GM12878 (cell line): ENCODE data around the gene BICC1. TPM values are rescaled to one million over a fixed set of nuclear protein-coding genes. Genes with fewer than 3 reads are reported as not detected.

ENCODE experiments used
- ATAC-seq: fragments of 200-7000 bp; cut with Tn5 transposase; 3 replicates; pipeline ENCODE4 v1.9.1; 2020; ENCODE audit warnings: mild to moderate bottlenecking, moderate library complexity
- BruUV-seq: library from RNA; stranded (reverse); fragments of 400-500 nt; replicated peaks from 2 replicates; lab custom pipeline; 2021; lab: Mats Ljungman, UMichigan
- CTCF ChIA-PET: fragments of 300-600 bp; sonication (Branson Sonifier 250); formaldehyde crosslinking; extraction: SDS; loops from one replicate; lab custom pipeline; 2021; ENCODE audit warnings: inconsistent platforms; lab: Yijun Ruan, JAX
- POLR2A ChIA-PET: fragments of 350-600 bp; formaldehyde crosslinking; extraction: SDS; loops from one replicate; lab custom pipeline; 2021; ENCODE audit warnings: inconsistent platforms; lab: Charles Lee
- RAD21 ChIA-PET: fragments of 300-600 bp; sonication (Branson Sonifier 250); formaldehyde crosslinking; loops from one replicate; lab custom pipeline; 2023; ENCODE audit warnings: antibody characterized with exemption; ENCODE audit not compliant: unreplicated experiment; lab: Charles Lee
- SMC1A ChIA-PET: fragments of 300-600 bp; sonication (Branson Sonifier 250); formaldehyde crosslinking; loops from one replicate; lab custom pipeline; 2023; ENCODE audit not compliant: unreplicated experiment, uncharacterized antibody; lab: Charles Lee
- DNase-seq: peaks from one replicate; pipeline ENCODE4 v3.0.0-alpha.2; 2011; ENCODE audit warnings: low read depth, low spot score
- FAIRE-seq: peaks from 3 replicates; lab custom pipeline; 2011; peaks lifted over from hg19 to GRCh38; lab: Jason Lieb, UNC
- H2AFZ ChIP-seq: 2 replicates; pipeline ENCODE4 v1.6.0; 2011; ENCODE audit warnings: low read depth, low read length, control low read depth; ENCODE audit not compliant: control insufficient read depth
- H3K27ac ChIP-seq: 2 replicates; pipeline ENCODE4 v1.5.1; 2011; ENCODE audit warnings: control low read depth; ENCODE audit not compliant: control insufficient read depth, insufficient read depth
- H3K27me3 ChIP-seq, 2 experiments: replicated peaks in 1 of 2; 2 replicates each; pipeline versions ENCODE4 v1.6.0 to v1.6.1; 2011; ENCODE audit warnings: low read length in 1 of 2; ENCODE audit not compliant: control insufficient read depth in 2 of 2, insufficient read depth in 2 of 2
- H3K36me3 ChIP-seq, 2 experiments: 2 replicates each; pipeline ENCODE4 v1.5.1; 2011; ENCODE audit warnings: low read length in 1 of 2; ENCODE audit not compliant: control insufficient read depth in 2 of 2, insufficient read depth in 2 of 2
- H3K4me1 ChIP-seq: 2 replicates; pipeline ENCODE4 v1.6.1; 2011; ENCODE audit warnings: mild to moderate bottlenecking, low read length, moderate library complexity, mixed read lengths; ENCODE audit not compliant: control insufficient read depth, insufficient read depth
- H3K4me2 ChIP-seq: 2 replicates; pipeline ENCODE4 v1.6.0; 2011; ENCODE audit warnings: control low read depth; ENCODE audit not compliant: control insufficient read depth, insufficient read depth
- H3K4me3 ChIP-seq: fragments of 200-600 bp; sonication (generic); 2 replicates; pipeline ENCODE4 v1.5.1; 2016
- H3K79me2 ChIP-seq: 2 replicates; pipeline ENCODE4 v1.6.0; 2011; ENCODE audit warnings: low read length; ENCODE audit not compliant: control insufficient read depth, insufficient read depth
- H3K9ac ChIP-seq: 2 replicates; pipeline ENCODE4 v1.8.0; 2011; ENCODE audit warnings: low read length, control low read depth, mixed read lengths; ENCODE audit not compliant: control insufficient read depth, insufficient read depth
- H3K9me3 ChIP-seq: replicated peaks from 3 replicates; pipeline ENCODE4 v1.5.1; 2011; ENCODE audit warnings: mild to moderate bottlenecking, low read length; ENCODE audit not compliant: control insufficient read depth, insufficient read depth
- H4K20me1 ChIP-seq: 2 replicates; pipeline ENCODE4 v1.6.0; 2011; ENCODE audit not compliant: control insufficient read depth, insufficient read depth
- ESRRA ChIP-seq: IDR thresholded peaks from 2 replicates; pipeline ENCODE4 v1.6.1; 2012; ENCODE audit warnings: mild to moderate bottlenecking, low read length, improper control_type of control experiment
- NFIC ChIP-seq: IDR thresholded peaks from 2 replicates; pipeline ENCODE4 v1.6.1; 2012; ENCODE audit warnings: low read depth, mild to moderate bottlenecking, inconsistent platforms, low read length, moderate library complexity
- NRF1 ChIP-seq: conservative IDR thresholded peaks from 2 replicates; pipeline ENCODE4 v1.6.1; 2011; ENCODE audit warnings: mild to moderate bottlenecking, low read depth, low read length, improper control_type of control experiment
- PAX8 ChIP-seq: fragments of 450-650 bp; IDR thresholded peaks from 2 replicates; pipeline ENCODE4 v1.6.1; 2017; ENCODE audit warnings: mild to moderate bottlenecking, moderate library complexity
- TARDBP ChIP-seq: IDR thresholded peaks from 2 replicates; pipeline ENCODE4 v1.6.1; 2016; ENCODE audit warnings: borderline replicate concordance
- ZZZ3 ChIP-seq: IDR thresholded peaks from 2 replicates; pipeline ENCODE4 v1.6.1; 2011; ENCODE audit warnings: low read depth; ENCODE audit not compliant: control insufficient read depth, insufficient read length
- WGBS: methylation state at CpG from one replicate; pipeline ENCODE4 v1.1.6; 2016; ENCODE audit warnings: low lambda C conversion rate; ENCODE audit not compliant: insufficient replicate concordance, insufficient coverage; ENCODE audit errors: missing lambda C conversion rate; 5-methylcytosine and 5-hydroxymethylcytosine counted together
- in situ Hi-C: fragments of 300-500 bp; cut with MboI; formaldehyde crosslinking; loops from 9 replicates; pipeline ENCODE4 v1.14.3; 2018; ENCODE audit warnings: mixed read lengths
- intact Hi-C: fragments of 100-400 bp; cut with micrococcal nuclease; formaldehyde crosslinking; loops from one replicate; pipeline ENCODE4 v1.14.2; 2022; ENCODE audit not compliant: unreplicated experiment
- polyA plus RNA-seq, 11 experiments: library from polyadenylated mRNA; depleted of rRNA in 4 of 11; unstranded in 6 of 11; stranded (reverse) in 5 of 11; fragments of >200 nt; fragmentation: Nextera tagmentation in 4 of 11; fragmentation: Illumina TruSeq in 1 of 11; extraction: Ambion mirVana in 4 of 11; extraction: Trizol in 1 of 11; gene quantifications; 1 replicate in 1 of 11; 2 replicates in 10 of 11; pipeline versions ENCODE4 v1.2.1 to v1.2.3, GENCODE V29; 2011 to 2016; ENCODE audit warnings: inconsistent platforms in 2 of 11, missing spikeins in 2 of 11, low read depth in 1 of 11
- total RNA-seq, 4 experiments: library from RNA; depleted of rRNA in 3 of 4; stranded (reverse); fragments of >200 nt in 3 of 4; fragmentation: Illumina TruSeq in 1 of 4; extraction: Trizol in 1 of 4; gene quantifications; 2 replicates each; pipeline versions ENCODE4 v1.2.1 to v1.2.3, GENCODE V29; 2013 to 2021
- TF ChIP-seq, protein P1 (sequence below): fragments of 450-650 bp; IDR thresholded peaks from 2 replicates; pipeline ENCODE4 v1.6.1; 2017; ENCODE audit warnings: mild to moderate bottlenecking, moderate library complexity
- TF ChIP-seq, protein P2 (sequence below): fragments of 450-650 bp; IDR thresholded peaks from 2 replicates; pipeline ENCODE4 v1.6.1; 2014; ENCODE audit warnings: mild to moderate bottlenecking
- TF ChIP-seq, protein P3 (sequence below): fragments of 450-650 bp; formaldehyde crosslinking; IDR thresholded peaks from 2 replicates; pipeline ENCODE4 v1.4.0; 2020; ENCODE audit warnings: mild to moderate bottlenecking, moderate library complexity
- TF ChIP-seq, protein P4 (sequence below), 3 experiments: IDR thresholded peaks in 2 of 3; conservative IDR thresholded peaks in 1 of 3; 2 replicates each; pipeline ENCODE4 v1.5.1; 2011; ENCODE audit warnings: low read depth in 3 of 3, low read length in 3 of 3, mild to moderate bottlenecking in 3 of 3, control low read depth in 2 of 3, moderate library complexity in 2 of 3, inconsistent platforms in 1 of 3, mixed read lengths in 1 of 3; ENCODE audit not compliant: control insufficient read depth in 2 of 3, insufficient read depth in 1 of 3; ENCODE audit errors: extremely low read depth in 1 of 3

The BICC1 gene
- total and polyA plus RNA-seq, 10 of the 15 experiments (the other 5 are each of a cell fraction or from before 2014, with no cell fraction given): 0.01 to 0.10 (median 0.04) TPM; not detected in 5

DNA sequence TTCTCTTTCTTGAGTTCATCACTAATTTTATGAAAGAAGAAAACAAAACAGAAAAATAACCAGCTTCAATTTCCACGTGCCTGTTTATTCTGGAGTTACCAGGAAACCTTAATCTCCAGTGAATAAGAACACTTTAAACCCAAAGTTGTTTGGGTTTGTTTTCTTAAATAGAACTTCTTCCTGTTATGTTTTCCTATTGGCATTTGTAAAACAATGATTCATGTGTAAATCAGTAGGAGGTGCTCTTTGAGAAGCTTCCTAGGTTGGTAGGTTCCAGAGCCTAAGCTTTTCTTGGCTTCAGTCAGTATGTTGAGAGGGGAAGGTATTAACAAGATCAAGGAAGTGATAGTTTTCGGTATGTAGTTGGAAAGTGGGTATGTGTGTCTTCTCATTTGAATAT is 119.0 kb downstream of the BICC1 start (continued):
- TF ChIP-seq, protein P1, sequence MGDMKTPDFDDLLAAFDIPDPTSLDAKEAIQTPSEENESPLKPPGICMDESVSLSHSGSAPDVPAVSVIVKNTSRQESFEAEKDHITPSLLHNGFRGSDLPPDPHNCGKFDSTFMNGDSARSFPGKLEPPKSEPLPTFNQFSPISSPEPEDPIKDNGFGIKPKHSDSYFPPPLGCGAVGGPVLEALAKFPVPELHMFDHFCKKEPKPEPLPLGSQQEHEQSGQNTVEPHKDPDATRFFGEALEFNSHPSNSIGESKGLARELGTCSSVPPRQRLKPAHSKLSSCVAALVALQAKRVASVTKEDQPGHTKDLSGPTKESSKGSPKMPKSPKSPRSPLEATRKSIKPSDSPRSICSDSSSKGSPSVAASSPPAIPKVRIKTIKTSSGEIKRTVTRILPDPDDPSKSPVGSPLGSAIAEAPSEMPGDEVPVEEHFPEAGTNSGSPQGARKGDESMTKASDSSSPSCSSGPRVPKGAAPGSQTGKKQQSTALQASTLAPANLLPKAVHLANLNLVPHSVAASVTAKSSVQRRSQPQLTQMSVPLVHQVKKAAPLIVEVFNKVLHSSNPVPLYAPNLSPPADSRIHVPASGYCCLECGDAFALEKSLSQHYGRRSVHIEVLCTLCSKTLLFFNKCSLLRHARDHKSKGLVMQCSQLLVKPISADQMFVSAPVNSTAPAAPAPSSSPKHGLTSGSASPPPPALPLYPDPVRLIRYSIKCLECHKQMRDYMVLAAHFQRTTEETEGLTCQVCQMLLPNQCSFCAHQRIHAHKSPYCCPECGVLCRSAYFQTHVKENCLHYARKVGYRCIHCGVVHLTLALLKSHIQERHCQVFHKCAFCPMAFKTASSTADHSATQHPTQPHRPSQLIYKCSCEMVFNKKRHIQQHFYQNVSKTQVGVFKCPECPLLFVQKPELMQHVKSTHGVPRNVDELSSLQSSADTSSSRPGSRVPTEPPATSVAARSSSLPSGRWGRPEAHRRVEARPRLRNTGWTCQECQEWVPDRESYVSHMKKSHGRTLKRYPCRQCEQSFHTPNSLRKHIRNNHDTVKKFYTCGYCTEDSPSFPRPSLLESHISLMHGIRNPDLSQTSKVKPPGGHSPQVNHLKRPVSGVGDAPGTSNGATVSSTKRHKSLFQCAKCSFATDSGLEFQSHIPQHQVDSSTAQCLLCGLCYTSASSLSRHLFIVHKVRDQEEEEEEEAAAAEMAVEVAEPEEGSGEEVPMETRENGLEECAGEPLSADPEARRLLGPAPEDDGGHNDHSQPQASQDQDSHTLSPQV: no peak
- TF ChIP-seq ZZZ3 (no peak), NFIC (no peak)
- TF ChIP-seq, protein P2, sequence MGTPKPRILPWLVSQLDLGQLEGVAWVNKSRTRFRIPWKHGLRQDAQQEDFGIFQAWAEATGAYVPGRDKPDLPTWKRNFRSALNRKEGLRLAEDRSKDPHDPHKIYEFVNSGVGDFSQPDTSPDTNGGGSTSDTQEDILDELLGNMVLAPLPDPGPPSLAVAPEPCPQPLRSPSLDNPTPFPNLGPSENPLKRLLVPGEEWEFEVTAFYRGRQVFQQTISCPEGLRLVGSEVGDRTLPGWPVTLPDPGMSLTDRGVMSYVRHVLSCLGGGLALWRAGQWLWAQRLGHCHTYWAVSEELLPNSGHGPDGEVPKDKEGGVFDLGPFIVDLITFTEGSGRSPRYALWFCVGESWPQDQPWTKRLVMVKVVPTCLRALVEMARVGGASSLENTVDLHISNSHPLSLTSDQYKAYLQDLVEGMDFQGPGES: no peak

DNA sequence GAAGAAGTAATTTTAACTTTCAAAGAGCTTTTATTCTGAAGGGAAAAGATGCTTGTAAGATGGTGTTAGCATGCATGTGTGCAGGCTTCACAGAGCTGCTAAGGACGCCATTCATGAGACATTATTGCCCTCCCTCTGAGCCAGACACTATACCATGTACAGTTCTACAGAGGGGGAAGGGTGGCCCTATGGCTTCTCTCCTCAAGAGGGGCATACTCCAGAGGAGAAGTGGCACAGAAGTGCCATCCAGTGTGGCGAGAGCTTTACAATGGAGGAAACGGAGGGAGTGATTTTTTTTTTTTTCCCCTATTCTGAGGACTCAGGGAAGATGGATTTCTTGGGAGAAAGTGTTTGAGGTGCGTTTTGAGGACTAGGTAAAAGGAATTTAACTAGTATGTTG is 119.5 kb downstream of the BICC1 start:
- Histone ChIP-seq H4K20me1 (no peaks in the 10 kb centered on the region), H3K9ac (no peak overlapping the region), H3K4me1 (no peaks in the 10 kb centered on the region), H2AFZ (no peak overlapping the region), H3K27me3 (no peaks in the 10 kb centered on the region; a peak in 1 of 4 replicates), H3K27ac (no peak overlapping the region), H3K79me2 (no peaks in the 10 kb centered on the region), H3K9me3 (no peaks in the 10 kb centered on the region), H3K4me3 (no peak overlapping the region), H3K4me2 (no peak overlapping the region), H3K36me3 (no peaks in the 10 kb centered on the region)
- WGBS: 21% methylated on average over 4 of the region's 4 CpGs
- intact Hi-C loops: no loop called here
- ChIA-PET CTCF (no interaction called here), RAD21 (no interaction called here), SMC1A (no interaction called here), POLR2A (no interaction called here)
- in situ Hi-C loops: no loop called here
- no TSS peak for BruUV-seq
- FAIRE-seq: no peak
- DNase-seq: no peak
- no peak for ATAC-seq
- TF ChIP-seq, protein P3, sequence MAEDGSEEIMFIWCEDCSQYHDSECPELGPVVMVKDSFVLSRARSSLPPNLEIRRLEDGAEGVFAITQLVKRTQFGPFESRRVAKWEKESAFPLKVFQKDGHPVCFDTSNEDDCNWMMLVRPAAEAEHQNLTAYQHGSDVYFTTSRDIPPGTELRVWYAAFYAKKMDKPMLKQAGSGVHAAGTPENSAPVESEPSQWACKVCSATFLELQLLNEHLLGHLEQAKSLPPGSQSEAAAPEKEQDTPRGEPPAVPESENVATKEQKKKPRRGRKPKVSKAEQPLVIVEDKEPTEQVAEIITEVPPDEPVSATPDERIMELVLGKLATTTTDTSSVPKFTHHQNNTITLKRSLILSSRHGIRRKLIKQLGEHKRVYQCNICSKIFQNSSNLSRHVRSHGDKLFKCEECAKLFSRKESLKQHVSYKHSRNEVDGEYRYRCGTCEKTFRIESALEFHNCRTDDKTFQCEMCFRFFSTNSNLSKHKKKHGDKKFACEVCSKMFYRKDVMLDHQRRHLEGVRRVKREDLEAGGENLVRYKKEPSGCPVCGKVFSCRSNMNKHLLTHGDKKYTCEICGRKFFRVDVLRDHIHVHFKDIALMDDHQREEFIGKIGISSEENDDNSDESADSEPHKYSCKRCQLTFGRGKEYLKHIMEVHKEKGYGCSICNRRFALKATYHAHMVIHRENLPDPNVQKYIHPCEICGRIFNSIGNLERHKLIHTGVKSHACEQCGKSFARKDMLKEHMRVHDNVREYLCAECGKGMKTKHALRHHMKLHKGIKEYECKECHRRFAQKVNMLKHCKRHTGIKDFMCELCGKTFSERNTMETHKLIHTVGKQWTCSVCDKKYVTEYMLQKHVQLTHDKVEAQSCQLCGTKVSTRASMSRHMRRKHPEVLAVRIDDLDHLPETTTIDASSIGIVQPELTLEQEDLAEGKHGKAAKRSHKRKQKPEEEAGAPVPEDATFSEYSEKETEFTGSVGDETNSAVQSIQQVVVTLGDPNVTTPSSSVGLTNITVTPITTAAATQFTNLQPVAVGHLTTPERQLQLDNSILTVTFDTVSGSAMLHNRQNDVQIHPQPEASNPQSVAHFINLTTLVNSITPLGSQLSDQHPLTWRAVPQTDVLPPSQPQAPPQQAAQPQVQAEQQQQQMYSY (CRISPR knock-in tag): no peak
- TF ChIP-seq PAX8 (no peak), ESRRA (no peak), TARDBP (no peak), NRF1 (no peak)
- TF ChIP-seq, protein P4, sequence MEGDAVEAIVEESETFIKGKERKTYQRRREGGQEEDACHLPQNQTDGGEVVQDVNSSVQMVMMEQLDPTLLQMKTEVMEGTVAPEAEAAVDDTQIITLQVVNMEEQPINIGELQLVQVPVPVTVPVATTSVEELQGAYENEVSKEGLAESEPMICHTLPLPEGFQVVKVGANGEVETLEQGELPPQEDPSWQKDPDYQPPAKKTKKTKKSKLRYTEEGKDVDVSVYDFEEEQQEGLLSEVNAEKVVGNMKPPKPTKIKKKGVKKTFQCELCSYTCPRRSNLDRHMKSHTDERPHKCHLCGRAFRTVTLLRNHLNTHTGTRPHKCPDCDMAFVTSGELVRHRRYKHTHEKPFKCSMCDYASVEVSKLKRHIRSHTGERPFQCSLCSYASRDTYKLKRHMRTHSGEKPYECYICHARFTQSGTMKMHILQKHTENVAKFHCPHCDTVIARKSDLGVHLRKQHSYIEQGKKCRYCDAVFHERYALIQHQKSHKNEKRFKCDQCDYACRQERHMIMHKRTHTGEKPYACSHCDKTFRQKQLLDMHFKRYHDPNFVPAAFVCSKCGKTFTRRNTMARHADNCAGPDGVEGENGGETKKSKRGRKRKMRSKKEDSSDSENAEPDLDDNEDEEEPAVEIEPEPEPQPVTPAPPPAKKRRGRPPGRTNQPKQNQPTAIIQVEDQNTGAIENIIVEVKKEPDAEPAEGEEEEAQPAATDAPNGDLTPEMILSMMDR (IDR thresholded peaks at IDR 0.05 in 2 of 3, conservative IDR thresholded peaks at IDR 0.05 in 1 of 3; ENCODE audit: control insufficient read depth in 2 of 3, extremely low read depth in 1 of 3, insufficient read depth in 1 of 3, low read depth in 3 of 3, low read length in 3 of 3): no peak
